Measurements from ENCODE around the gene CFAP46.

DNA sequence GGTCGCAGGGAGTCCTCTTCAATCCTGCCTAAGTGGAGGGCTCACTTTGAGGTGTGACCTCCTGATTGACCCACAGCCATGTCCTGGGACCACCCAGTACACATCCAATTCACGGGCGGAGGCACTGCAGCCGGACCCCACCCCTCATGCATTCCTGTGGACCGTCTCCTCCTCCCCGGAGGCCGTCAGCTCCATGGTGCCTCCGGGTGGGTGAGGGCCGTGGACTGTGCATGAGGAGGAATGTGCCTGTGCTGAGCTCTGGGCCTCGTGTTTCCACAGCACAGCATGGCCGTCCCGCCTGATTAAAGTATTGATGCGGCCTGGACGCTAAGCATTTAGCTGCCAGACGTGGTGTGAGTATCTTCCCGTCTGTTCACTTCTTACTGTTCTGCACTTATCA, 52.8 kb downstream of the CFAP46 start:
- TF ChIP-seq, protein P1, sequence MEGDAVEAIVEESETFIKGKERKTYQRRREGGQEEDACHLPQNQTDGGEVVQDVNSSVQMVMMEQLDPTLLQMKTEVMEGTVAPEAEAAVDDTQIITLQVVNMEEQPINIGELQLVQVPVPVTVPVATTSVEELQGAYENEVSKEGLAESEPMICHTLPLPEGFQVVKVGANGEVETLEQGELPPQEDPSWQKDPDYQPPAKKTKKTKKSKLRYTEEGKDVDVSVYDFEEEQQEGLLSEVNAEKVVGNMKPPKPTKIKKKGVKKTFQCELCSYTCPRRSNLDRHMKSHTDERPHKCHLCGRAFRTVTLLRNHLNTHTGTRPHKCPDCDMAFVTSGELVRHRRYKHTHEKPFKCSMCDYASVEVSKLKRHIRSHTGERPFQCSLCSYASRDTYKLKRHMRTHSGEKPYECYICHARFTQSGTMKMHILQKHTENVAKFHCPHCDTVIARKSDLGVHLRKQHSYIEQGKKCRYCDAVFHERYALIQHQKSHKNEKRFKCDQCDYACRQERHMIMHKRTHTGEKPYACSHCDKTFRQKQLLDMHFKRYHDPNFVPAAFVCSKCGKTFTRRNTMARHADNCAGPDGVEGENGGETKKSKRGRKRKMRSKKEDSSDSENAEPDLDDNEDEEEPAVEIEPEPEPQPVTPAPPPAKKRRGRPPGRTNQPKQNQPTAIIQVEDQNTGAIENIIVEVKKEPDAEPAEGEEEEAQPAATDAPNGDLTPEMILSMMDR (IDR thresholded peaks at IDR 0.05 in 8 of 11, conservative IDR thresholded peaks at IDR 0.05 in 3 of 11): no peak
- TF ChIP-seq POLR2A (IDR thresholded peaks at IDR 0.05) (no peak), POLR2AphosphoS5 (IDR thresholded peaks at IDR 0.05) (no peak)

Data from spleen (tissue), 7 donors.